Thyroid gland (tissue), 4 donors: ENCODE data around the gene POLR2I.

Experiments
- POLR2A ChIP-seq, 2 donors: fragments of 450-650 bp; IDR thresholded peaks; one replicate each; pipeline ENCODE4 v1.6.1; 2017; ENCODE audit warnings: antibody characterized with exemption in 2 of 2, mild to moderate bottlenecking in 2 of 2, moderate library complexity in 1 of 2
- TF ChIP-seq, protein P1 (sequence below), 6 experiments: fragments of 200-600 bp in 3 of 6; fragments of 450-650 bp in 3 of 6; sonication (generic) in 3 of 6; IDR thresholded peaks; one replicate each; pipeline ENCODE4 v1.5.1; 2016 to 2019; ENCODE audit warnings: antibody characterized with exemption in 6 of 6, mild to moderate bottlenecking in 2 of 6, inconsistent platforms in 1 of 6, moderate library complexity in 1 of 6

DNA sequence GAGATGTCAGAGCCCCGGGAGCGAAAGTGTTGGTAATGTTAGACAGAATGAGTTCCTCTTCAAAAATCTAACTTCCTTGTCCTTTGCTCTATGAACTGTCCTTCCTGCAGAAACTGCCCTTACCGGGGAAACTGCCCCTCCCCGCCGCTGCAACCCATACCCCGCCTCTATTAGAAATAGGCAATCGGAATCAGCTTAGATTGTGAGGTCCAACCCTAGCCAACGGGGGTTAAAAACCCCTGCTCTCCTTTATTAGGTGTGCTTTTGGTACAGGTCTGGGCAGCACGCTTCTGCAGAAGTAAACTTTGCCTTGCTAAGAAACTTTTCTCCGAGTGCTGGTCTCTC lies 13.7 kb upstream of the POLR2I start:
- no peak for TF ChIP-seq POLR2A (IDR thresholded peaks at IDR 0.05)
- TF ChIP-seq, protein P1, sequence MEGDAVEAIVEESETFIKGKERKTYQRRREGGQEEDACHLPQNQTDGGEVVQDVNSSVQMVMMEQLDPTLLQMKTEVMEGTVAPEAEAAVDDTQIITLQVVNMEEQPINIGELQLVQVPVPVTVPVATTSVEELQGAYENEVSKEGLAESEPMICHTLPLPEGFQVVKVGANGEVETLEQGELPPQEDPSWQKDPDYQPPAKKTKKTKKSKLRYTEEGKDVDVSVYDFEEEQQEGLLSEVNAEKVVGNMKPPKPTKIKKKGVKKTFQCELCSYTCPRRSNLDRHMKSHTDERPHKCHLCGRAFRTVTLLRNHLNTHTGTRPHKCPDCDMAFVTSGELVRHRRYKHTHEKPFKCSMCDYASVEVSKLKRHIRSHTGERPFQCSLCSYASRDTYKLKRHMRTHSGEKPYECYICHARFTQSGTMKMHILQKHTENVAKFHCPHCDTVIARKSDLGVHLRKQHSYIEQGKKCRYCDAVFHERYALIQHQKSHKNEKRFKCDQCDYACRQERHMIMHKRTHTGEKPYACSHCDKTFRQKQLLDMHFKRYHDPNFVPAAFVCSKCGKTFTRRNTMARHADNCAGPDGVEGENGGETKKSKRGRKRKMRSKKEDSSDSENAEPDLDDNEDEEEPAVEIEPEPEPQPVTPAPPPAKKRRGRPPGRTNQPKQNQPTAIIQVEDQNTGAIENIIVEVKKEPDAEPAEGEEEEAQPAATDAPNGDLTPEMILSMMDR (IDR thresholded peaks at IDR 0.05): no peak
